LNCaP clone FGC (cell line): Measurements from ENCODE around the gene COL9A3.

Source experiments
- DNase-seq: peaks from one replicate; pipeline ENCODE4 v3.0.0-alpha.2; 2011; ENCODE audit warnings: low read depth
- H3K4me3 ChIP-seq: 2 replicates; pipeline ENCODE4 v1.5.1; 2011; ENCODE audit warnings: mild to moderate bottlenecking, low read depth, low read length, control low read depth
- TF ChIP-seq, protein P1 (sequence below): IDR thresholded peaks from 2 replicates; pipeline ENCODE4 v1.5.1; 2012; ENCODE audit warnings: mild to moderate bottlenecking; ENCODE audit not compliant: control insufficient read depth, insufficient read depth; ENCODE audit errors: extremely low read depth

Gene COL9A3

DNA sequence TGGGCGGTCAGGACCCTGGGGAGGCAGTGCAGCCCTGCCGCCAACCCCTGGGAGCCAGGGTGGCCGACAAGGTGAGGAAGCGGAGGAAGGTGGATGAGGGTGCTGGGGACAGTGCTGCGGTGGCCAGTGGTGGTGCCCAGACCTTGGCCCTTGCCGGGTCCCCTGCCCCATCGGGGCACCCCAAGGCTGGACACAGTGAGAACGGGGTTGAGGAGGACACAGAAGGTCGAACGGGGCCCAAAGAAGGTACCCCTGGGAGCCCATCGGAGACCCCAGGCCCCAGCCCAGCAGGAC, 4.0 kb upstream of the COL9A3 start:
- DNase-seq, result no peak
- TF ChIP-seq, protein P1, sequence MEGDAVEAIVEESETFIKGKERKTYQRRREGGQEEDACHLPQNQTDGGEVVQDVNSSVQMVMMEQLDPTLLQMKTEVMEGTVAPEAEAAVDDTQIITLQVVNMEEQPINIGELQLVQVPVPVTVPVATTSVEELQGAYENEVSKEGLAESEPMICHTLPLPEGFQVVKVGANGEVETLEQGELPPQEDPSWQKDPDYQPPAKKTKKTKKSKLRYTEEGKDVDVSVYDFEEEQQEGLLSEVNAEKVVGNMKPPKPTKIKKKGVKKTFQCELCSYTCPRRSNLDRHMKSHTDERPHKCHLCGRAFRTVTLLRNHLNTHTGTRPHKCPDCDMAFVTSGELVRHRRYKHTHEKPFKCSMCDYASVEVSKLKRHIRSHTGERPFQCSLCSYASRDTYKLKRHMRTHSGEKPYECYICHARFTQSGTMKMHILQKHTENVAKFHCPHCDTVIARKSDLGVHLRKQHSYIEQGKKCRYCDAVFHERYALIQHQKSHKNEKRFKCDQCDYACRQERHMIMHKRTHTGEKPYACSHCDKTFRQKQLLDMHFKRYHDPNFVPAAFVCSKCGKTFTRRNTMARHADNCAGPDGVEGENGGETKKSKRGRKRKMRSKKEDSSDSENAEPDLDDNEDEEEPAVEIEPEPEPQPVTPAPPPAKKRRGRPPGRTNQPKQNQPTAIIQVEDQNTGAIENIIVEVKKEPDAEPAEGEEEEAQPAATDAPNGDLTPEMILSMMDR, result no peak
- H3K4me3 ChIP-seq, result no peak overlapping the region

DNA sequence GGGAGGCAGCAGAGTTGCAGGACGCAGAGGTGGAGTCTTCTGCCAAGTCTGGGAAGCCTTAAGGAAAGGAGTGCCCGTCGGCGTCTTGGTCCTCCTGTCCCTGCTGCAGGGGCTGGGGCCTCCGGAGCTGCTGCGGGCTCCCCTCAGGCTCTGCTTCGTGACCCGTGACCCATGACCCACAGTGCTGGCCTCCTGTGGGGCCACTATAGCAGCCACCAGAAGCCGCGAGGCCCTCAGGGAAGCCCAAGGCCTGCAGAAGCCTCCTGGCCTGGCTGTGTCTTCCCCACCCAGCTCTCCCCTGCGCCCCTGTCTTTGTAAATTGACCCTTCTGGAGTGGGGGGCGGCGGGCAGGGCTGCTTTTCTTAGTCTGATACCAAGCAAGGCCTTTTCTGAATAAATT, 3.3 kb upstream of the COL9A3 start:
- TF ChIP-seq, protein P1, result no peak
- DNase-seq, result no peak
- H3K4me3 ChIP-seq, result no peak overlapping the region

DNA sequence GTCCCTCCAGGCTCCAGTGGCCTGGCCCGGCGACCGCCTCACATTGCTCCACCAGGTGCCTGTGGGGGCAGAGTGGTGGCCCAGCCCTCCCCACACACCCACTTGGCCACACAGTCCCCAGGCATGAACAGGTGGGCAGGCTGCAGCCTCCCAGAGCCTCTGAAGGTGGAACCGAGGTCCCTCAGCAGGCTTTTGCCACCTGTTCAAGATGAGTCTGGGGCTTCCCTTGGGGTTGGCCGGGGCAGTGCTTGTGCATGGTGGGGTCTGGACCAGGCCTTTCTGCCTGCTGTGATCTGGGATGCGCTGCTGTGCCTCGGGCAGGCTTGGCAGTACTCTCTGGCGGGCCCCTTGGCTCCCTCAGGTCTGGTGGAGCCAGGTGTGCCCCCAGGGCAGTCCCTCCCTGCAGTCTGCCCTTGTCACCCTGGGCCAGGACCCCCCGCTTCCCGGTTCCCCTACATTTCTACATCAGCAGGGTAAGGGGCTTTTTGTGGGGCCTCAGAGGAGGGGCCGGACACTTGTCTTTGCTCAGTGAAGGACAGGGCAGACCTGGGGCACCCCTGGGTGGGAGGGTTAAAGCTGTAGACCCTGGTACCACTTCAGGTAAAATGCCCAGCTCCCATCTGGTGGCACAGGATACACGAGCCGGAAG, 2.7 kb upstream of the COL9A3 start:
- TF ChIP-seq, protein P1, result no peak
- H3K4me3 ChIP-seq, result no peak overlapping the region
- no peak for DNase-seq

DNA sequence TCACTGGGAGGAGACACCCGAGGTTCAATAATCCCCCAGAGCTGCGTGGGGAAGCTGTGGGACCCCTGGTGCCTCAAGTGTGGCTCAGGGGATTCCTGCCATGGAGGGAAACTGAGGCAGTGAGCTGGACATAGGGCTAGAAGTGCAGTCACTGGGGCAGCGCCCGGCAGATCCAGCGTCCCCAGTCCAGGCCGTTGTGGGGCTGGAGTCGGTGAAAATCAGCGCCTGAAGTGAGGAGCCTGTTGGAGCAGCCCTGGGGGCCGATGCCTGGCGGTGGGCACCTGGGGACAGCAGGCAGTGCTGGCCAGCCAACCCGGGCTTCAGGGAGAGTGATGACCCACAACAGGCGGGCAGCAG, 2.2 kb upstream of the COL9A3 start:
- TF ChIP-seq, protein P1, result no peak
- no peak overlapping the region for H3K4me3 ChIP-seq
- DNase-seq, result no peak

GRCh38 chr20:62815066-62815991, 1.5 kb upstream of the COL9A3 start:
- DNase-seq, result no peak
- no peak overlapping the region for H3K4me3 ChIP-seq
- TF ChIP-seq, protein P1, result no peak

GRCh38 chr20:62816031-62816883, 593 bp upstream of the COL9A3 start:
- no peak overlapping the region for H3K4me3 ChIP-seq
- no peak for DNase-seq
- TF ChIP-seq, protein P1, result no peak
